GM10847 (cell line): ENCODE measurements around the gene CACNA1G.

ENCODE experiments used
- POLR2A ChIP-seq: IDR thresholded peaks from 2 replicates; pipeline ENCODE4 v1.6.1; 2011; ENCODE audit not compliant: insufficient read length; ENCODE audit errors: extremely low read depth

The CACNA1G gene

GRCh38 chr17:50570032-50570431, 9.5 kb downstream of the CACNA1G start:
- no peak for TF ChIP-seq POLR2A

GRCh38 chr17:50570528-50570927, 10.0 kb downstream of the CACNA1G start:
- no peak for TF ChIP-seq POLR2A

GRCh38 chr17:50571681-50572080, 11.2 kb downstream of the CACNA1G start:
- TF ChIP-seq POLR2A, result no peak

- TF ChIP-seq POLR2A, result no peak
Observed at GRCh38 chr17:50572541-50572940, 12.0 kb downstream of the CACNA1G start.

- no peak for TF ChIP-seq POLR2A
Observed at GRCh38 chr17:50573866-50574611, 13.5 kb downstream of the CACNA1G start.

GRCh38 chr17:50575581-50576210, 15.2 kb downstream of the CACNA1G start:
- no peak for TF ChIP-seq POLR2A

GRCh38 chr17:50576864-50577263, 16.3 kb downstream of the CACNA1G start:
- TF ChIP-seq POLR2A, result no peak

GRCh38 chr17:50577451-50577954, 17.0 kb downstream of the CACNA1G start:
- no peak for TF ChIP-seq POLR2A

- TF ChIP-seq POLR2A, result no peak
Observed at GRCh38 chr17:50578173-50578572, 17.7 kb downstream of the CACNA1G start.

GRCh38 chr17:50579399-50579798, 18.9 kb downstream of the CACNA1G start:
- TF ChIP-seq POLR2A, result no peak

- no peak for TF ChIP-seq POLR2A
Observed at GRCh38 chr17:50580646-50581045, 20.1 kb downstream of the CACNA1G start.

- no peak for TF ChIP-seq POLR2A
Observed at GRCh38 chr17:50581316-50581715, 20.8 kb downstream of the CACNA1G start.

GRCh38 chr17:50582741-50583140, 22.2 kb downstream of the CACNA1G start:
- no peak for TF ChIP-seq POLR2A

- TF ChIP-seq POLR2A, result no peak
Observed at GRCh38 chr17:50583641-50584040, 23.1 kb downstream of the CACNA1G start.

- no peak for TF ChIP-seq POLR2A
Observed at GRCh38 chr17:50584116-50584515, 23.6 kb downstream of the CACNA1G start.

GRCh38 chr17:50584749-50585148, 24.2 kb downstream of the CACNA1G start:
- TF ChIP-seq POLR2A, result no peak

- TF ChIP-seq POLR2A, result no peak
Observed at GRCh38 chr17:50585346-50585745, 24.8 kb downstream of the CACNA1G start.

GRCh38 chr17:50585891-50586290, 25.4 kb downstream of the CACNA1G start:
- no peak for TF ChIP-seq POLR2A
